Fibroblast of skin of scalp (primary cell): Measurements from ENCODE around the gene PLIN4.

Experiments
- DNase-seq: peaks from one replicate; pipeline ENCODE4 v3.0.0-alpha.2; 2013

The PLIN4 gene

GRCh38 chr19:4524808-4525562 lies 6.7 kb upstream of the PLIN4 start:
- DNase-seq, result peak; percentile 40

- peak; percentile 28 for DNase-seq
These were observed 5.2 kb upstream of the PLIN4 start for GRCh38 chr19:4523306-4524110.

GRCh38 chr19:4522291-4523002 lies 4.2 kb upstream of the PLIN4 start:
- no peak for DNase-seq

- DNase-seq, result no peak
These were observed 3.6 kb upstream of the PLIN4 start for GRCh38 chr19:4521888-4522242.

GRCh38 chr19:4521170-4521887 lies 3.0 kb upstream of the PLIN4 start:
- no peak for DNase-seq

GRCh38 chr19:4519521-4520277 lies 1.4 kb upstream of the PLIN4 start:
- DNase-seq, result no peak

GRCh38 chr19:4519172-4519496 lies 848 bp upstream of the PLIN4 start:
- no peak for DNase-seq

GRCh38 chr19:4517451-4518057 lies 732 bp downstream of the PLIN4 start:
- DNase-seq, result no peak

GRCh38 chr19:4516939-4517300 lies 1.4 kb downstream of the PLIN4 start:
- DNase-seq, result no peak

- DNase-seq, result no peak
These were observed 1.9 kb downstream of the PLIN4 start for GRCh38 chr19:4516199-4516938.

GRCh38 chr19:4515732-4516131 lies 2.6 kb downstream of the PLIN4 start:
- DNase-seq, result no peak

- no peak for DNase-seq
These were observed 5.0 kb downstream of the PLIN4 start for GRCh38 chr19:4513248-4513647.

GRCh38 chr19:4512070-4512469 lies 6.2 kb downstream of the PLIN4 start:
- no peak for DNase-seq

GRCh38 chr19:4511300-4512054 lies 6.8 kb downstream of the PLIN4 start:
- DNase-seq, result no peak

GRCh38 chr19:4510435-4511255 lies 7.6 kb downstream of the PLIN4 start:
- DNase-seq, result no peak

GRCh38 chr19:4508698-4509097 lies 9.6 kb downstream of the PLIN4 start:
- DNase-seq, result no peak

- no peak for DNase-seq
These were observed 10.5 kb downstream of the PLIN4 start for GRCh38 chr19:4507804-4508203.

- no peak for DNase-seq
These were observed 11.2 kb downstream of the PLIN4 start for GRCh38 chr19:4507150-4507452.

GRCh38 chr19:4506449-4507149 lies 11.7 kb downstream of the PLIN4 start:
- DNase-seq, result peak; percentile 52
